NCI-H2107 (cell line): ENCODE measurements around the gene NUDT8.
A peak's percentile ranks its signal among the peaks of the same experiment; 100 is the strongest.
"Not testable (repeated sequence)": the region's sequence is repeated elsewhere in the genome, so short reads cannot be mapped to it uniquely, and the experiment has no call there.

Experiments
- DNase-seq: peaks from one replicate; lab custom pipeline; 2025; lab: John Stamatoyannopoulos, UW

NUDT8 gene

DNA sequence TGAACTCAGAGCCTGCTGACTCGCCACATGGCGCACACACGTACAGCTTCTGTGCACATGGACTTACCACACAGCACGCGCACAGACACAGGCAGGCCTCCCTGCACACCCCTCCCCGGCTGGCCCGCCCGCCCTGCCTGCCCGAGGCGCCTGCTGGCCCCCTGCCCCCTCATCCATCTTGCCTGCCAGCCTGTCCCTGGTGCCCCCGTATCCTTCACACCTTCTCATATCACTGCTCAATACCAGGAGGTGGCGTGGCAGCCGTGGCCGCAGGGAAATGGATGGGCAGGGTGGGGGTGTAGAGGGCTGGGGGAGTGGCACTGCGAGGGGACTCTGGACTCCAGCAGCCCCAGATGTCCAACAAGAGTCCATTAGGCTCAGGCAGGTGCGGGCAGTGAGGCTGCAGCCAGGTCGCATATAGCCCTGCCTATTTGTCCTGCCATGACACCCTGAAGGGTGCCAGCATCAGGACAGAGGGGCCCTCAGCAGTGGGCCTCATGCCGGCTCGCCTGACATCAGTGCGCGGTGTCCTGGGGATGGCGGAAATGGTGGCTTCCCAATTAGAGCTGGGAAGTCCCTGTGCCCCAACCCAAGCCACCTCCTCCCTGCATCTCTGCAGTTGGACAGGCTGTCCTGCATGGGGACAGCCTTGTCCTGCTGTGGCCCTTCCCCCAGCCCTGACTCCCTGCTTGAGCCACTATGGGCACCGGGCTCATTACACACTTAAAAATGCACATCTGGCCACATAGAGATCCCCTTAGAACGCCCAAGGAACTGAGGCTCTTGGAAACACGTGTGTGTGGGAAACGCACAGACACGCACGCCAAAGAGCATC, 11.8 kb upstream of the NUDT8 start:
- no peak for DNase-seq

DNA sequence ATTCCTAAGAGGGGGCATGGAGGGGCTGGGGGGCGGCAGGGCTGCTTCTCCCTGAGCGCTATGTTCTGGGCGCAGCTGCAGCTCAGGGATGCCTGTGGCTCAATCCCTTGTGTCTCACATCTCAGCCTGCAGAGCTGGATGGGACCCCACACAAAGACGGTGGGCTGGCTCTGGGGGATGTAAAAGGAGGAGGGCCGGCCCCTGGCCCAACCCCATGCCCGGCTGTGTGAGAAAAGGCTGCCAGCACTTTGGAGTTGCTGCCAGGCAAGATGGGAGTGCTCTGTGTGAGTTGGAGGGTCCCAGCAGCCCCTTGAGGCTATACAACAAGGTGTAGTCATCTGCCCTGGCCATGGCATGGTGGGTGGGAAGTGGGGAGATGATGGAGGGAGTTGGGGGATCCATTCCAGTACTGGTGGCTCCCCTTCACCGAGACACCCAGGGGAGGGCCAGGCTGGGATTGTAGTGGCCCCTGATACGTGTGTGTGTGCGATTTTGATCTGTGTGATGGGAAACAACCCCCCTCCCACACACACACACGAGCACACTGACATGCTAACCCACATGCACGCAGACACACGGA, 11.1 kb upstream of the NUDT8 start:
- DNase-seq = no peak

DNA sequence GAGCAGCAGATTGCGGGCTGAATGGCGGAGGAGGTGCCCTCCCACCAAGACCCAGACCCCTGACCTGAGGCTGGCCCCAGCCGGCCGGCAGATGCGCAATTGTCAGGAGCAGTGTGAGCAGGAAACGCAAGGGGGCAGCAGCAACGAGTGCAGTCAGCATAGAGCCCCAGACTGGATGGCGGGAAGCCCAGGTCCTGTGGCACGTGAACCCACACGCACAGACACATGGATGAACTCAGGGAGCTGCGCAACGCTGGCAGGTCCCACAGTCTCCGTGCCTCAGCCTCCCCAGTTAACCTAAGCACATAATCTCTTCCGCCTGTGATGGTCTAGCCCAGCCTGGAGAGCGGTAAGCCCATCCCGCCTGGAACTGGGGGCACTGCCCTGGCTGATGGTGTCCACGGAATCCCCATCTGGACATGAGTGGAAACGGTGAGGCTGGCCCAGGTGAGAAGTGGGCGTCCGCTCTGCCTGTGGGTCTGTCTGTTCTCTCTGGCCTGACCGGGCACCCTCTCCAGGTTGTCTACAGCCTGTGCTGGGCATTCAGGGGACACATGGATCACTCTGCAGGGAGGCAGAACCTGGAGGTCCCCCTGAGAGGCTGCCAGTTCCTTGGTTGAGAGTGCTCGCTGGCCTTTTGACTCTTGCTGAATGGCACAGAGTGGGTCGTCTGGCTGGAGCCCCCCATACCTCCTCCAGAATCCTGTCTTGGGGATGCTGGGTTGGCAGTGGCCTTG, 10.5 kb upstream of the NUDT8 start:
- DNase-seq = no peak

GRCh38 chr11:67639438-67639859, 9.7 kb upstream of the NUDT8 start, which contains the start of gene TBX10:
TBX10 (minus strand) TSS chr11:67639763; CDS start chr11:67639472, 291 bp downstream.
- no peak for DNase-seq

DNA sequence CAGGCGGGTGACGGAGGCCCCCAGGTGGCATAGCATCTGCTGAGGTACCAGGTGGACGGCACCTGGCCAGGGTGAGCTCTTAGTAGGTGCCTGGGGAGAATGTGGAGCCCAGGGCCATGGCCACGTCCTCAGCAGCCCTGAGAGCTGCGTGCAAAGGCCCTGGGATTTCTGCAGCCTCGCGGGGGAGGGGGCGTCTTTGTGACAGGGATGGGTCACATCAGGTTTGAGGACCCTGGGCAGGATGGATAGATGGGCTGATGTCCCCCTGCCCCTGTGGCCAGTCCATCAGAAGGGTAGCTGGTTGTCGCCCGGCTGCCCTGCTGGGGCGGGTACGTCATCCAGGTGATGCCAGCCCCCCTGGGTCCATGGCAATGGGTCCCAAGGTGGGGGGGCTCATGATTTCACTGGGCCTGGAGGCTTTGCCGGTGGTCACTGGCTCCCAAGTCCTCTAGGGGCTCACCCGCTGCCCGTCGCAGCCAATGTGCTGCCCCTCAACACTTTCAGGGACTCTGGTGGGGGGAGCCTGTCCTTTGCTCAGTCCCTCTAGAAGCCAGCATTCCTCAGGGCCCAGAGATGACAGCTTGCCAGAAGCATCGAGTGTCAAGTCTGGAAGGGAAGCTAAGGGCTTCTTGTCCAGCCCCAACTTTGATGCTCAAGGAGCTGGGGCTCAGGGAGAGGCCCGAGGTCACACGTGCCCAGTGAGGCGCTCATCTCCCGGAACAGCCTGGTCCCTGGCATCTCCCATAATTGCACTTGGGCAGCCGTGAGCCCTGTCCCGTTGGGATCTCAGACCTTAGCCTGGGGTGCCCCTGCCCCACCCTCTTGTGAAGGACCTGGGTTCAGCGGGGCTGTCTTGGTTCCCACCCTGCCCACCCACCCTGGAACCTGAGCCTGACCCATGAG, 9.0 kb upstream of the NUDT8 start:
- DNase-seq = no peak

GRCh38 chr11:67637441-67637840, 7.7 kb upstream of the NUDT8 start:
- not testable (repeated sequence) for DNase-seq

- DNase-seq = no peak
Observed at GRCh38 chr11:67636962-67637361, 7.2 kb upstream of the NUDT8 start.

DNA sequence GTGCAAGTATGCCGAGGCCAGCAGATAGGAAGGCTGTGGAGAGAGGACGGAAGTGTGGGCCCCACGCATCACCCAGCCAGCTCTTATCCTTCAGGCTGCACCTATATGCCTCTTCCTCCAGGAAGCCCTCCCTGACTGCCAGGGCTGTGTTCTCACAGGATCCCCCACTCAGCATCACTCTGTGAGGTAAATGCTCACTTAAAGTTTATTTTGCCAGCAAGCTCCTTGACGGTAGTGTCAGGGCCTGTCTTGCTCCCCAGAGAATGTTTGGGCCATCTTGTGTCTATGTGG, 5.4 kb upstream of the NUDT8 start:
- DNase-seq = no peak

- DNase-seq = no peak
Observed at GRCh38 chr11:67634366-67635230, 4.9 kb upstream of the NUDT8 start.

DNA sequence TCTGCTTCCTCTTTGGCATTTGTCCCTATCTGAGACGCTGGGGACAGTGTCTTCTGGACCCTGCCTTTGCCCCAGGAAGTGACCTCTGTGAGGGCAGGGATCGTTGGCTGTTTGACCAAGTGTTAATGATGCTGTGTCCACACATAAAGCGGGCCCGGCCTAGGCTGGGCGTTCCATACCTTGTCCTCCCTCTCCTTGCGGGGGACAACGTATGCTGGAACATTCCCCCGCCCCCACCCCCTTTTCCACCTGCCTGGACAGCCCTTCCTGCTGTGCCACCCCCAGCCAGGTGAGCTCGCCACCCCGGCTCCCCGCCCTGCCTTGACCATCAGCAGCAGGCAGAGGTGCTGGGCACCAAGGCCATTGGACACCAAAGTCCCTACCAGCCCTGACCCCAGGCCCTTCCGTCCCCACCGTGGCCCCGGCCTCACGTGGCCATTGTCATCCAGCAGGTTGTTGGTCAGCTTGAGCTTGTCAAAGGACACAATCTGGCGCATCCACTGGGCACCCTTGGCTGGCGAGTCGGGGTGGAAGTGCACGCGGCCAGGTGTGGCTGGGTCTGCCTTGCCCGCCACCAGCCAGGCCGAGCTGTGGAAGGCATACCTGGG, 4.1 kb upstream of the NUDT8 start:
- DNase-seq = no peak

DNA sequence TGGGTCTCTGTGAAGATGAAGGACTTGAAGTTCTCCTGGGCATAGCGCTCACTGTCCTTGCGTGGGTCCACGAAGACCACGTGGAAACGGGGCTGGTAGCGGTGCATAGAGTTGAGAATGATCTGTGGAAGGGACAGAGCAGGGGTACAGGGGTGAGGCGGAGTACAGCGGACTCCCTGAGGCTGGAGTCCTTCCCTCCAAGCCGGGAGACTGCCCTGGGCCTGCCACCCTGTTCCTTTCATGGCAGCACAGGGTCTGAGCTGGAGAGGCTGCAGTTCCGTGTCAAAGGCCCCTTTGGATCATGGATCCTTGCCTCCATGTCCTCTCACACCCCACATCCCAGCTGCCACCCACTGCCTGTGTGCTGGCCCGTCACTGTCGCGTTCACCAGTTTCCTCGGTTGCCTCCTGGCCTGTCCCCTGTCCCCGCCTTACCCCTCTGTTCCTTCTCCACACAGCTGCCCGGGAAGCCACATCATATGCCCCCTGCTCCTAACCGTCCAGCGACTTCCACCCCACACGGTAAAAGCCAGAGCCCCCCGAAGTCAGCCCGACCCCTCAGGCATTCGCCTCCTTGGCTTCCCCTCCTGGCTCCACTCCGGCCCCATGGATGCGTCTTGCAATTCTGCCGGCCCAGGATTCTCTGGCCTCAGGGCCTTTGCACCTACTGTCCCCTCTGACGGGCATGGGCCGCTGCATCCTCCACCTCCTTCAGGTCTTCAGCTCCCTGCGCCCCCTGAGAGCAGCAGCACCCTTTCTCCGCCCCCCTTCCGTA, 3.4 kb upstream of the NUDT8 start:
- no peak for DNase-seq

- DNase-seq = no peak
Observed at GRCh38 chr11:67632175-67632981, 2.6 kb upstream of the NUDT8 start.

GRCh38 chr11:67631853-67632174, 2.1 kb upstream of the NUDT8 start:
- no peak for DNase-seq

DNA sequence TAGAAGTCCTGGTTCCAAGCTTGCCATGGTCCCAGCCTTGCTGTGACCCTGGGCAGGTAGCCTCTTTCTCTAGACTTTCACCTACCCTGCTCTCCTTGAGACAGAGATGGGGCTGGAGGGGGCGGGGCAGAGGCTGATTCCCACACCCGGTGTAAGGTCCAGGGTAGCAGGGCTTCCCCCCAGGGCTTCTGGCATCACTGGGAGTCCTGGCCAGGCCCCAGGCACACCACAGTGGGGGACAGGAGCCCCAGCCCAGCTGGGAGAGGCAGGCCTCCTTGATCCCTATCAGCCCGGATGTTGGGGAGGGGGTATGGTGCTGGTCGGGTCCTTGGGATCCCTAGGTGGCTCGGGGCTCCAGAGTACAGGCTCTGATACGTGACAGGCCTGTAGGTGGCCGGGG, 1.7 kb upstream of the NUDT8 start:
- no peak for DNase-seq

DNA sequence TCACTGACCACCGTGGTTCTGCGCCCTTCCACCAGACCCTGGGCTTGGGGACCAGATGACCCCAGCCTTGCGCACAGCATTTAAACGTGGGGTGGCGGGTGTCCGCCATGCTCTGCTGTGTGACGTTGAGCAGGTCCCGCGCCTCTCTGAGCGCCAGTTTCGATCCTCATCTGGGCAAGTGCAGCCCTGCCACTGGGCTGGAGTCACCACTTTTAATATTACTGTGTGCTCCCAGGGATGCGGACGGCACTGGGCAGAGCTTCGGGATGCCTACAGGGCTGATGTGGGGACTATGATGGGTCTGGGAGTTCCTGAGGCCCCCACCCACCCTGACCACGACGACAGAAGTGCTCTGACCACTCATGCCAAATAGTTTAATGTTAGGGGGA, 1.2 kb upstream of the NUDT8 start:
- DNase-seq = no peak

GRCh38 chr11:67630228-67630942, 648 bp upstream of the NUDT8 start:
- DNase-seq = peak; percentile 79

DNA sequence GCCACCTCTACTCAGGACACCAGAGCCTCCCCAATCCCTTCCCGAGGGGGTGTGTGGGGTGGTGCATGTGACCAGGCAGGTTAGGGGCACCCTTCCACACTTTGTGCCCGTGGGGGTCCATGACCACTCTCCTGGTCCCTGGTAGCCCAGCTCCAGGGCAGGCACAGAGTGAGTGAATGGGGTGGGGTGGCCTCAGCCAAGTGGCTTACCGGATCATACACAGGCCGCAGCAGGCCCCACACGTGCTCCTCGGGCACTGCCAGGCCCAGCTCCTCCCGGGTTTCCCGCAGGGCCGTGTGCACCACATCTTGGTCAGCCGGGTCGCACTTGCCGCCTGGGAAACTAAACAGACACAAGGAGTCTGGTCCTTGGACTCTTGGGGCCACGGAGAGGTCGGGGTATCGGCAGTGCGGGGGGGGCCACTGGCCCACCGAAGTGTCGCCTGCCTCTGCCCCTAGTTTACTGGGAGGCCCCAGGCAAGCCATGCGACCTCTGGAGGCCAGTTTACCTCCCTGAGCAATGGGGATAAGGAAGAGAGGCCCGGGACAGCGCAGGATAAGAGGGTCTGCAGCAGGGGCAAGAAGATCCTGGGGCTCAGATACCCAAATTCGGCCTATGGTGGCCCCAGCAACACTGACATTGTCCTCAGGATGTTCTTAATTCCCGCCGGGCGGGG, 889 bp downstream of the NUDT8 start:
- no peak for DNase-seq
